Osteoblast (primary cell): ENCODE data around the gene LAPTM5. TPM values are rescaled to one million over a fixed set of nuclear protein-coding genes. Genes with fewer than 3 reads are reported as not detected.

Source experiments
- DNase-seq: peaks from one replicate; pipeline ENCODE4 v3.0.0; 2011; ENCODE audit warnings: low spot score, mixed read lengths; ENCODE audit not compliant: insufficient read length; ENCODE audit errors: missing footprints
- H2AFZ ChIP-seq: 2 replicates; pipeline ENCODE4 v1.6.0; 2011; ENCODE audit warnings: mild to moderate bottlenecking, low read length
- H3K27ac ChIP-seq: 2 replicates; pipeline ENCODE4 v1.5.1; 2011; ENCODE audit warnings: mild to moderate bottlenecking, low read depth, low read length, moderate library complexity
- H3K27me3 ChIP-seq: 2 replicates; pipeline ENCODE4 v1.6.0; 2012; ENCODE audit warnings: mild to moderate bottlenecking, control low read depth, inconsistent platforms, low read length, moderate library complexity; ENCODE audit not compliant: insufficient read depth
- H3K36me3 ChIP-seq: 2 replicates; pipeline ENCODE4 v1.5.1; 2011; ENCODE audit warnings: mild to moderate bottlenecking, low read length, control low read depth, moderate library complexity; ENCODE audit not compliant: insufficient read depth
- H3K4me1 ChIP-seq: 2 replicates; pipeline ENCODE4 v1.5.1; 2011; ENCODE audit warnings: mild to moderate bottlenecking, low read length, control low read depth, moderate library complexity; ENCODE audit not compliant: insufficient read depth
- H3K4me2 ChIP-seq: 2 replicates; pipeline ENCODE4 v1.6.0; 2011; ENCODE audit warnings: mild to moderate bottlenecking, low read length; ENCODE audit not compliant: insufficient read depth
- H3K4me3 ChIP-seq: fragments of 200-600 bp; sonication (generic); 3 replicates; pipeline ENCODE4 v1.5.1; 2012; ENCODE audit warnings: mild to moderate bottlenecking, low read length, inconsistent platforms; ENCODE audit not compliant: insufficient read depth
- H3K79me2 ChIP-seq: 2 replicates; pipeline ENCODE4 v1.6.0; 2012; ENCODE audit warnings: mild to moderate bottlenecking, low read length, control low read depth, inconsistent platforms; ENCODE audit not compliant: insufficient read depth
- H3K9me3 ChIP-seq: 2 replicates; pipeline ENCODE4 v1.5.1; 2011; ENCODE audit warnings: low read depth, low read length, control low read depth
- H4K20me1 ChIP-seq: 2 replicates; pipeline ENCODE4 v1.6.0; 2012; ENCODE audit warnings: mild to moderate bottlenecking, low read length, control low read depth; ENCODE audit not compliant: insufficient read depth
- CTCF ChIP-seq: IDR thresholded peaks from 2 replicates; pipeline ENCODE4 v1.5.1; 2011; ENCODE audit warnings: mild to moderate bottlenecking, low read depth, low read length, moderate library complexity; ENCODE audit errors: extremely low read depth
- small RNA-seq: library from RNA; depleted of rRNA; stranded (forward); fragments of <200 nt; gene quantifications from one replicate; pipeline ENCODE3, GENCODE V24; 2012
- total RNA-seq: library from RNA; depleted of rRNA; stranded (reverse); fragments of >200 nt; gene quantifications from 2 replicates; pipeline ENCODE4 v1.2.3, GENCODE V29; 2012

Gene LAPTM5
- total RNA-seq, 1 donor: 0.72 TPM

- Histone ChIP-seq H2AFZ (no peak overlapping the region), H4K20me1 (no peaks in the 10 kb centered on the region), H3K4me1 (no peaks in the 10 kb centered on the region), H3K27ac (no peak overlapping the region), H3K4me3 (no peak overlapping the region), H3K4me2 (no peak overlapping the region), H3K79me2 (no peaks in the 10 kb centered on the region), H3K9me3 (no peaks in the 10 kb centered on the region), H3K36me3 (no peaks in the 10 kb centered on the region), H3K27me3 (peaks cover 60% of the 10 kb centered on the region)
- no peak for TF ChIP-seq CTCF
- no peak for DNase-seq
Measured at GRCh38 chr1:30684259-30684658, 73.3 kb downstream of the LAPTM5 start.

GRCh38 chr1:30683699-30684098 is 73.9 kb downstream of the LAPTM5 start:
- Histone ChIP-seq H3K79me2 (no peaks in the 10 kb centered on the region), H4K20me1 (no peaks in the 10 kb centered on the region), H3K36me3 (no peaks in the 10 kb centered on the region), H3K4me3 (no peak overlapping the region), H3K27me3 (peaks cover 60% of the 10 kb centered on the region), H3K27ac (no peak overlapping the region), H3K4me2 (no peak overlapping the region), H2AFZ (no peak overlapping the region), H3K9me3 (no peaks in the 10 kb centered on the region), H3K4me1 (no peaks in the 10 kb centered on the region)
- DNase-seq: peak; percentile 60
- TF ChIP-seq CTCF: no peak

Small RNA genes within 50 kb of the gene (small RNA-seq; reads per million reads assigned to genes)
- not detected for gene MIR4420

Other genes starting within 250 kb of the LAPTM5 start
- under 0.01 TPM in 1 of 2 replicates, not detected in the other for gene MATN1, start 34.2 kb downstream of the LAPTM5 start, total RNA-seq
- 38.0 and 39.8 TPM in 2 replicates for gene SDC3, start 151.0 kb upstream of the LAPTM5 start, total RNA-seq